A549 (cell line): ENCODE results near the gene IGF2BP3.

Source experiments
- CTCF ChIP-seq: fragments of >200 bp; sonication (Bioruptor Twin); formaldehyde crosslinking; IDR thresholded peaks from 3 replicates; pipeline ENCODE4 v1.5.1; 2016
- MAX ChIP-seq: IDR thresholded peaks from 2 replicates; pipeline ENCODE4 v1.6.1; 2012

- no peak for TF ChIP-seq CTCF
- no peak for TF ChIP-seq MAX
Observed at GRCh38 chr7:23490357-23491135, 20.3 kb upstream of the IGF2BP3 start.
